GM12801 (cell line): Measurements from ENCODE around the gene KAT7.

Source experiments
- TF ChIP-seq, protein P1 (sequence below): IDR thresholded peaks from one replicate; pipeline ENCODE4 v1.5.1; 2011; ENCODE audit warnings: control low read depth; ENCODE audit not compliant: insufficient read length; ENCODE audit errors: extremely low read depth

Gene KAT7

DNA sequence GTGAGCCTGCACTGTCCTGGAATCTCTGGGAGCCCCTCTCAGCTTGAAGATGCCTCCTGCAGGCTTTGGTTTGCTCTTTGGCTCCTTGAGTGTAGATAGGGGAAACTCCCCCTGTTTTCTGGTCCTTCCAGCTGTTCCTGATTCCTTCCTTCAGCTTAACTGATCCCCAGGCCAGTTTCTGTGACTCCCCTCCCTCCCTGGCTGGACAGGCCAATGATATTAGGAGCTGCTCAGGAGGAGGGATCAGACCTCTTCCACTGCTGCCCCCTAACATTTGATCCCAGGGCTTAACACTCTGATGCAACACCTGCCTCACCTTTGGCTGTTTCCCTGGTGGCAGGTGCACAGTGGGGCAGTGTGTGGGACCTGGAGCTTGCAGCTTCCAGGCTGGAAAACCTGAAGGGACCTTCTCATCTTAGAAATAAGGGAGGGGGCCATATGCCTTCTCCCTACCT, 59.6 kb downstream of the KAT7 start, which contains the start of gene TAC4:
TAC4 (minus strand) TSS at position 51 of the 455 bp plus-strand sequence. CDS start 52 bp downstream, outside the sequence.
- TF ChIP-seq, protein P1, sequence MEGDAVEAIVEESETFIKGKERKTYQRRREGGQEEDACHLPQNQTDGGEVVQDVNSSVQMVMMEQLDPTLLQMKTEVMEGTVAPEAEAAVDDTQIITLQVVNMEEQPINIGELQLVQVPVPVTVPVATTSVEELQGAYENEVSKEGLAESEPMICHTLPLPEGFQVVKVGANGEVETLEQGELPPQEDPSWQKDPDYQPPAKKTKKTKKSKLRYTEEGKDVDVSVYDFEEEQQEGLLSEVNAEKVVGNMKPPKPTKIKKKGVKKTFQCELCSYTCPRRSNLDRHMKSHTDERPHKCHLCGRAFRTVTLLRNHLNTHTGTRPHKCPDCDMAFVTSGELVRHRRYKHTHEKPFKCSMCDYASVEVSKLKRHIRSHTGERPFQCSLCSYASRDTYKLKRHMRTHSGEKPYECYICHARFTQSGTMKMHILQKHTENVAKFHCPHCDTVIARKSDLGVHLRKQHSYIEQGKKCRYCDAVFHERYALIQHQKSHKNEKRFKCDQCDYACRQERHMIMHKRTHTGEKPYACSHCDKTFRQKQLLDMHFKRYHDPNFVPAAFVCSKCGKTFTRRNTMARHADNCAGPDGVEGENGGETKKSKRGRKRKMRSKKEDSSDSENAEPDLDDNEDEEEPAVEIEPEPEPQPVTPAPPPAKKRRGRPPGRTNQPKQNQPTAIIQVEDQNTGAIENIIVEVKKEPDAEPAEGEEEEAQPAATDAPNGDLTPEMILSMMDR, result no peak

DNA sequence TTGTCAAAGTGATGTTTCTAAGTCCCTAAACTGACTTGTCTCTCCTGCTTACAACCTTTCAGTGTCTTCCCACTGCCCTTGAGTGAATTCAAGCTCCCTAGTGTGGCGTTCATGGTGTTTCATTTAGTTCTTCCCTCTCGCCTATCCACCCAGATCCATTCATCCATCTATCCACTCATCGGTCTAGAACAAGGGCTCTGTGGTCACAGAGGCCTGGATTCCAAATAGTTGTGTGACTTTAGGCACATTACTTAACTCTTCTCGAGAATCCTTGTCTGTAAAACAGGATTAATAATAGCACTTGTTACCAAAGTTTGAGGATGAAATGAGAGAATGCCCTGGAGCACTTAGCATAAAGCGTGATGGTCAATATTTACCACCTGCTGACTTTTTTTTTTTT, 60.3 kb downstream of the KAT7 start:
- TF ChIP-seq, protein P1, result no peak

DNA sequence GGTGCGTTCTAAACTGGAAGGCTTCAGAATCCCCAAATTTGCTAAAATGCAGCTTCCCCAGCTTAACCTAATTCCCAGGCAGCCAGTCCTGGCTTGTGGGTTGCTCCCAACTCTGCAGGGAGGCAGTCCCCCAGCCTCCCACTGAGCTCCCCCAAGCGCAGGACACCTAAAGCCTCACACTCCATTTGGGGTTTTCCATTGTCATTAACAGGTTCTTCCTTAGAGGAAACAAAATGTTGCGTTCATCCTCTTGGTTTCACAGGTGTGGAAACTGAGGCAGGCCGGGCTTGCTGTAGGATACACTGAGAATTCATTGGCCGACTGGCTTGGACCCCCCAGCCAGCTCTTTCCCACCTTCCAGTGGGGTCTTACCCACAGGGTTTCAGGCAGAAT, 61.7 kb downstream of the KAT7 start:
- TF ChIP-seq, protein P1, result no peak

DNA sequence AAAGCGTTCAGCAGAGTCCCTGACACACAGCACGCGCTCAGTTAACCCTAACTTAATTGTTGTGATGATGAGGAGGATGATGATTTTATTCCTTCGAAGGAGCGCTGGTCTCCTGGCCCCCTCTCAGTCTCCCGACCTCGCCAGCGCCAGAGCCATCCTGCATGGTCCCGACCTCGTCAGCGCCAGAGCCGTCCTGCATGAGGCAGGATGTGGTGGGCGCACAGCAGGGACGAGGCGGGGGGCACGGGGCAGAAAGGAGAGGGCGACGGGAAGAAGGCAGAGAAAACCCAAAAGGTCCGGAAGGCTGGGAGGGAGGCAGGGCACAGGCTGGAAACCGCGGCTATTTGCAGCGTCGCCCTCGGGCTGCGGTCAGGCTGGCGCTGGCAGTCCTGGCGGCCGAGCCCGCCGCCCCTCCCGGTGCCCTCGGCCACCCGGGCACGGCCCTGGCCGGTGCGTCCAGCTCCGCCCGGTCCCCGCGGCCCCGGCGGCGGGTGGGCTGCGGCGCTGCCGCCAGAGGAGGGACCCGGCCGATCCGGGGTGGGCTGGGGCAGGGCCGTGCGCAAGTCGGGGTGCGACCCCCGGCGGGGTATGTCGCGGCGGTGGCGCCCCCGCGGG, 62.4 kb downstream of the KAT7 start:
- TF ChIP-seq, protein P1, result no peak

DNA sequence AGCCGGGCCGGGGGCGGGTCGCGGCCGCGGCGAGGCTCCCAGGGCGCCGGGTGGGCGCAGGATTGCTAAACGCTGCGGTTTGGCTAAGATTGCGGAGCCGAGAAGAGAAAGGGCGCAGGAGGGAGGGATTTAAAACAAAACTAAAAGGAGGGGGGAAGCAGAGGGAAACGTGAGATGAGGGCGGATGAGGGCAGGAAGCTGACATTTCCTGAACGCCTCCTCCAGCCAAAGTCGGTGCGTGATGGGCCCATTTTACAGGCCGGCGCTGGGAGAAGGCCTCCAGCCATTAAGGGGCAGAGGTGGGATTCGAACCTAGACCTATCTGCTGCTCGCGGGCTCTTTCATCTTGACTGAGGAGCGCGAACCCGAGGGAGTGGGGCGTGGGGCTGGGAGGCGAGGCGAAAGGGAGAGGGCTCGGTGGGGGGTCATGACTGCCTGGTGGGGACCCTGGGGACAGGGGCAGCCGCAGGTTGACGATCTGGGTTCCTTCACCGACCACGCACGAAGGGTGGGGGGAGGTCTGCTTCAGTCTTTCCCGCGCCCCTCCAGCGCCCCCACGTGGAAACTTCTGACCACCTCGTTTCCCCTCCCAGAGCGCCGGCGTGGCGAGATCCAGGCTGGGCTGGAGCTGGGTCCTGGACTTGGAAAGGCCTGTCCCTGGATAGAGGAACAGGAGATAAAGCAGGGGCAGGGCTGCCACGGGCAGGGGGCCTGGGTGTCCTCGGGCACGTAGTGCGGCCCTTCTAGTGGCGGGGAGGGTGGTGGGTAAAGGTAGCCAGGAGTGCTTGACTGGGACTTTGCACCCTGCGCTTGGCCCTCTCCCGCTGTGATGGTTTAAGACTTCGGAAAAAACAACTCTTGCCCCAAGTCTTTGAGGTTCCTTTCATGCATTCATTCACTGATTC, 63.2 kb downstream of the KAT7 start:
- TF ChIP-seq, protein P1, result no peak

DNA sequence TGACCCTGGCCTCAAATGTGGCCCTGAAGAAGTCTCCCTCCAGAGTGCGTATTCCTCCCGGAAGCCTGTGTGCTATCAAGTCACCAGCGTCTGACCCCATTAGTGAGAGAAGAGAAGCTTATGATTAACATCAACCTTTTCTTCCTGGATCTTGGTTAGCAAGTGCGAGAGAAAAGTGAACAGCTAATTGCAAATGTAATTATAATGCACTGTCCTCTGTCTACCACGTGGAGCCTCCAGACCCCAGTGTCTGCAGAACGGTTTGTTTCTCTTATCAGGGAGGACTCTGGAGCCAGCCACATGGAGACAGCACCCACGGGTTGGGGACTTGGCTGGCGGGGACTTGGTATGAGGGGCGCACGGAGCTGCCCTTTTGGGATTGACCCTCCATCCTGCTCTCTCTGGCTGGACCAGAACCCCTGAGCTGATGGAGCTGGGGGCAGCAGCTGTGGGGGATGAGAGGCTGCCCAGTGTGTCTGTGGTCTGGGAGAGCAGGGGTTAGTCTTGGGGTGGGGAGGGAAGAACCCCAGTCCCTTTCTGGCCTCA, 65.1 kb downstream of the KAT7 start:
- TF ChIP-seq, protein P1, result no peak

DNA sequence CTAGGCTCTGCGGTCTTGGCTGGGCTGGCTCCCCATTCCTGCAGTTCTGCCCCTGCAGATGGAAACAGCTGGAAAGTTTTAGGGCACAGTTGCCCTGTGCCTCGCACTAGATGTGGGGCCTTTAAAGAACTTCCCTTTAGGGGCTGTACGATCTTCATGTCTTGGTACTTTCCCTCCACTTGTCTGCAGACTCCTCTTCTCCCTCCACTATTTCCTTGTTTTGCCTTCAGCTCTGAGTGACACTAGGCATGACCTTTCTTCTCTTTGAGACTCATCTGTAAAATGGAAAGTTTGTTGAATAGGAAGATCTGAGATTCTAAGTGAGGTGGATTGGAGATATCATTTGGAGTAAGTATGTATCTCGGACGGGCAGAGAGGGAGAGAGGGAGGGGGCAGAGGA, 65.6 kb downstream of the KAT7 start:
- TF ChIP-seq, protein P1, result no peak
